Mononuclear cell (primary cell): ENCODE data around the gene ATL3. TPM values are rescaled to one million over a fixed set of nuclear protein-coding genes. Genes with fewer than 3 reads are reported as not detected.
"Not testable (repeated sequence)": the region's sequence is repeated elsewhere in the genome, so short reads cannot be mapped to it uniquely, and the experiment has no call there.

Experiments
- H3K27me3 ChIP-seq: 2 replicates; pipeline ENCODE4 v1.6.0; 2011; ENCODE audit warnings: low read length, control low read depth; ENCODE audit not compliant: insufficient read depth
- H3K4me1 ChIP-seq: 2 replicates; pipeline ENCODE4 v1.5.1; 2011; ENCODE audit warnings: mild to moderate bottlenecking, low read length, control low read depth; ENCODE audit not compliant: insufficient read depth
- H3K4me3 ChIP-seq: 2 replicates; pipeline ENCODE4 v1.5.1; 2011; ENCODE audit warnings: mild to moderate bottlenecking, low read length, moderate library complexity
- H3K9me3 ChIP-seq: 2 replicates; pipeline ENCODE4 v1.5.1; 2011; ENCODE audit warnings: low read depth, mild to moderate bottlenecking, control low read depth, low read length
- total RNA-seq: library from RNA; depleted of rRNA; stranded (reverse); fragments of >200 nt; gene quantifications from one replicate; pipeline ENCODE4 v1.2.3, GENCODE V29; 2012

Gene ATL3
- total RNA-seq, 1 donor, result 29.8 TPM

- H3K27me3 ChIP-seq, result no peaks in the 10 kb centered on the region
- H3K4me1 ChIP-seq, result peaks cover 31% of the 10 kb centered on the region
- H3K4me3 ChIP-seq, result no peak overlapping the region
- no peaks in the 10 kb centered on the region for H3K9me3 ChIP-seq
Observed at GRCh38 chr11:63663809-63664208, 7.4 kb downstream of the ATL3 start.

GRCh38 chr11:63660972-63661371 lies 10.2 kb downstream of the ATL3 start:
- Histone ChIP-seq H3K4me3 (no peak overlapping the region), H3K9me3 (no peaks in the 10 kb centered on the region), H3K27me3 (no peaks in the 10 kb centered on the region), H3K4me1 (peaks cover 18% of the 10 kb centered on the region)

GRCh38 chr11:63652671-63653070 lies 18.5 kb downstream of the ATL3 start:
- no peaks in the 10 kb centered on the region for H3K27me3 ChIP-seq
- H3K4me3 ChIP-seq, result no peak overlapping the region
- no peaks in the 10 kb centered on the region for H3K9me3 ChIP-seq
- H3K4me1 ChIP-seq, result no peaks in the 10 kb centered on the region

- Histone ChIP-seq H3K27me3 (no peaks in the 10 kb centered on the region), H3K4me3 (no peak overlapping the region), H3K4me1 (no peaks in the 10 kb centered on the region), H3K9me3 (no peaks in the 10 kb centered on the region)
Observed at GRCh38 chr11:63643205-63643604, 28.0 kb downstream of the ATL3 start.

GRCh38 chr11:63641727-63642126 lies 29.4 kb downstream of the ATL3 start:
- Histone ChIP-seq H3K4me3 (no peak overlapping the region), H3K27me3 (no peaks in the 10 kb centered on the region), H3K9me3 (no peaks in the 10 kb centered on the region), H3K4me1 (no peaks in the 10 kb centered on the region)

- no peaks in the 10 kb centered on the region for H3K9me3 ChIP-seq
- H3K4me3 ChIP-seq, result no peak overlapping the region
- H3K27me3 ChIP-seq, result no peaks in the 10 kb centered on the region
- peaks cover 5% of the 10 kb centered on the region for H3K4me1 ChIP-seq
Observed at GRCh38 chr11:63639199-63639832, 31.9 kb downstream of the ATL3 start.

- H3K27me3 ChIP-seq, H3K9me3 ChIP-seq, H3K4me3 ChIP-seq, H3K4me1 ChIP-seq: not testable (repeated sequence)
Observed at GRCh38 chr11:63638436-63638835, 32.7 kb downstream of the ATL3 start.

GRCh38 chr11:63635762-63636465 lies 35.3 kb downstream of the ATL3 start:
- Histone ChIP-seq H3K27me3 (no peaks in the 10 kb centered on the region), H3K9me3 (no peaks in the 10 kb centered on the region), H3K4me1 (peaks cover 27% of the 10 kb centered on the region), H3K4me3 (no peak overlapping the region)

- Histone ChIP-seq H3K9me3 (no peaks in the 10 kb centered on the region), H3K4me1 (peaks cover 34% of the 10 kb centered on the region), H3K27me3 (no peaks in the 10 kb centered on the region), H3K4me3 (no peak overlapping the region)
Observed at GRCh38 chr11:63629426-63629825, 41.8 kb downstream of the ATL3 start.

GRCh38 chr11:63623513-63624140 lies 47.5 kb downstream of the ATL3 start:
- Histone ChIP-seq H3K9me3 (no peaks in the 10 kb centered on the region), H3K4me3 (no peak overlapping the region), H3K27me3 (no peaks in the 10 kb centered on the region), H3K4me1 (peaks cover 45% of the 10 kb centered on the region)

- H3K4me3 ChIP-seq, result no peak overlapping the region
- peaks cover 58% of the 10 kb centered on the region for H3K4me1 ChIP-seq
- no peaks in the 10 kb centered on the region for H3K27me3 ChIP-seq
- H3K9me3 ChIP-seq, result no peaks in the 10 kb centered on the region
Observed at GRCh38 chr11:63622323-63622722, 48.9 kb downstream of the ATL3 start.

GRCh38 chr11:63621071-63621470 lies 50.1 kb downstream of the ATL3 start:
- H3K27me3 ChIP-seq, result no peaks in the 10 kb centered on the region
- H3K4me1 ChIP-seq, result peaks cover 60% of the 10 kb centered on the region
- no peak overlapping the region for H3K4me3 ChIP-seq
- H3K9me3 ChIP-seq, result no peaks in the 10 kb centered on the region

GRCh38 chr11:63619967-63620366 lies 51.2 kb downstream of the ATL3 start:
- Histone ChIP-seq H3K4me1 (peaks cover 53% of the 10 kb centered on the region), H3K4me3 (no peak overlapping the region), H3K27me3 (no peaks in the 10 kb centered on the region), H3K9me3 (no peaks in the 10 kb centered on the region)

GRCh38 chr11:63617686-63618085 lies 53.5 kb downstream of the ATL3 start:
- not testable (repeated sequence) for H3K9me3 ChIP-seq, H3K27me3 ChIP-seq, H3K4me3 ChIP-seq
- peaks cover 72% of the 10 kb centered on the region for H3K4me1 ChIP-seq

GRCh38 chr11:63616953-63617352 lies 54.2 kb downstream of the ATL3 start:
- peaks cover 67% of the 10 kb centered on the region for H3K4me1 ChIP-seq
- no peak overlapping the region for H3K4me3 ChIP-seq
- no peaks in the 10 kb centered on the region for H3K9me3 ChIP-seq
- H3K27me3 ChIP-seq, result peaks cover 11% of the 10 kb centered on the region
